Hematopoietic multipotent progenitor cell treated with erythropoietin and hydrocortisone succinate and interleukin-3 and kit ligand, for 4 days (in vitro differentiated cells): ENCODE measurements around the gene DUSP9.

Experiments
- DNase-seq: peaks from one replicate; pipeline ENCODE4 v3.0.0-alpha.2; 2015

Gene DUSP9

DNA sequence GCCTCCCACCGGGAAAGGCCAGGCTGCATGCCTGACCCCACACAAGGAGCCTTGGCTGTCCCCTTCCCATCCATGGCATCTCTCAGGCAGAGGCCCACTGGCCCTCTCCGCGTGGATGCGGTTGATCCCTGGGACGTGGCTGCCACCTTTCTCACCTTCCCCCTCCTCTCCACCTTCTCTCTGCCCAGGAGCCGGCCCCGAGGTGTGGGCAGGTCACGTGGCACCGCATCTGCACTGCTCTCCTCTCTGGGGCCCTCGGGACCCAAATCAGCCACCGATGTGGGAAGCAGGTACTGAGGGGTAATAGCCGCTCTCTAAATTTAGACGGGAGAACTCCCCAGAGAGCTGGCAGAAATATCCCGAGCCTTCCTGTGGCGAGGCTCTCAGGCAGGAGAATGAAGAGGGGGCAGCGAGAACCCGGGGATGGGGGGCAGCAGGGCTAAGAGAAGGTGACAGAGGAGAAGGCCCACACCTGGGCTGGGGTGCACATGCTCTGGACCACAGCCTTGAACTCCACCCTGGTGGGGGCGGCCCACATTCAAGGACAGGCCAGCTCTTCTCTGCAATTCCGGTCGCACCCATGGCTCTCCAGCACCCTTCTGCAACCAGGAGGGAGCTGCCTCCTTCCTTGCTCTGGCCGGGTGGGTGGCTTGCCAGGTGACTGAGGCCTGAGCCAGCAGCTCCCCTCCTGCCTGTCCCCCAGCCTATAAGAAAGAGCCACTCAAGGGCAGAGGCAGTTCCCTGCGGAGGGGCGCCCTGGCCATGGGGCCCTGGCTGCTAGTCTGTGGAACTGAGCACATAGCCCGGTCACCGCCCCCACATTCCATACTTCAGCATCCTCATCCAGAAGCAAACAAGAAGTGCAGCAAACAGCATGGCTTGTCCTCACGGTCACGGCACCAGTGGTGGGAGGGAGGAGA is 9.6 kb upstream of the DUSP9 start:
- DNase-seq, result no peak

DNA sequence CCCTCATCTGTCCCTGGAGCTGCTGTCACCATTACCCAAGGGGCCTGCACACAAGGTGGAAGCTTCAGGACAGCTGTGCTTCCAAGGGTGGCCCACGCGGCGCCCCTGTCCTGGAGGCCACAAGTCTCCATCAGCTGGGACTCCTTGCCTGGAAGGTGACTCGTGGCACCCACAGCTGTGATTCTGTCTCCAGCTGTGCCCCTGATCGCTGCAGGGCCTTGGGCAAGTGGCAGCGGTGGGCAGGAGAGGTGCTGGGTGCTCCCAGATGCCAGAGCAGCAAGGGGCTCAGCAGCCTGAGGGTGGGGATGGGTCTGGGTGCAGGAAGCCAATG is 9.0 kb upstream of the DUSP9 start:
- no peak for DNase-seq

DNA sequence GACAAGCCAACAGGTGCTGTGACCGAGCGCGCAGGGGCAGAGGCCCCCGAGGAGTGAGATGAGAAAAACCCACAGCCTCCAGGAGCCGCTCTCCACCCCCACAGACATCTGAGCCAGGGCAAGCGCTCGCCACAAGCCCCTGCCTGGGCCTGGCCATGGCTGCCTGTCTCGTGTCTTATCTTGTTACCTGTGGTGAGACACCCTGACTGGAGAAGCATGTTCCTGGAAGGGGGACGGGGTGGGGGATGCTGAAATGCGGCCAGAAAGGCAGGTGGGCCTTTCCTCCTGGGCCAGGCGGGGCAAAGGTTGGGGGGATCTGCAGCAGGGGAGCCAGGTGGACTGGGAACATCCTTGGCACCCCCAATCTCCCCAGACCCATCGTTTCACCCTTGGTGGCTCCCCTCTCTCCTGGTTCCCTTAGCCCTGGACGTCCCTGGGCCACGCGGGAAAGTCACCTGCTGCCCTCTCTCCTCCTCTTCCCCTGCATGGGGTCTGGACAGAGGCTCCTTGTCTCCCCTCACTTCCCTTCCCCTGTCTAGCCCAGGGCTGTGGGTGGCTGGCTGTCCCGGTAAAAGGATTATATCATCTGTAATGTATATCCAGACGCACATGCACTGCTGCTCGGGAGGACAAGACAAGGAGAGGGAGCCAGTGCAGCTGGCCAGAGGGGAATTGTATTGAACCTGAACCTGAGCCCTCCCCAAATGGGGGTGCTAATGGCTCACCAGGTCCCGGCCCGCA is 8.4 kb upstream of the DUSP9 start:
- no peak for DNase-seq

DNA sequence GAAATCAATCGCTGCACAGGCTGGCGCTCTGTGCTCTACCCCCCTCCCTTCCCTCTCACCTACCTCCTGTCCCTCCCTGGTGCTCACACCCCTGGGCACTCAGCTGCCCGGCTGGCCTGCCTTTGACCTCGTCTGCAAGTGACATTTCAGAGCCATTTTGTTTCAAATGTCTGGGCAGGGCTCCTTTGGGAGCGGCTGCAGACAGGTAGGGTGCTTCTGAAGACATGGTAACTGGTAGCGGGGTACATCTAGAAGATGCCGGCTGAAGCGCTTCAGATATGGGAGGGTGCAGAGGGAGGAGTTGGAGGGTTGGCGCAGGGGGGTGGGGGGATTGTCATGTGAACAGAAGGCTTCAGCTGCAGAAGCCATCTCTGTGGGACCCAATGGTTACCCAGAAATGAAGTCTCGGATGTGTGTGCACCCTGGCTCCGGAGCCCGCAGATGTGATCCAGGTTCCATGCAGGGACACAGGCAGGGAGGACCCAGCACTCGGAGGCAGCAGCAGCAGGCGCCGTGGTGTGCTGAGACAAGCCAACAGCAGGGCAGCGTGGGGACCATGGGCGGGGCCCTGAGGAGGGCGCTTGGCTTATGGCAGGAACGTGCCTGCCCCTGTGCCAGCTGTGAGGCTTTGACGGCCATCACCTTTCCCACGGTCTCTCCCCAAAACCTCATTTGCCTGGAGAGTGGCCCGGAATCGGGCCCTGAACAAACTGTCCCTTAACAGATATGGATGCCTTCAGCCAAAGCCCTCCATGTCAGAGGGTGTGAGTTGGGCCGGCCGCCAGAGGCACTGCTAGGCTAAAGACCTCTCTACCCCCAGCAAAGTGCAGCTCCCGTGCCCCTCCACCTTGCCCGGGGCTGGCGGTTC is 7.6 kb upstream of the DUSP9 start:
- DNase-seq, result no peak

DNA sequence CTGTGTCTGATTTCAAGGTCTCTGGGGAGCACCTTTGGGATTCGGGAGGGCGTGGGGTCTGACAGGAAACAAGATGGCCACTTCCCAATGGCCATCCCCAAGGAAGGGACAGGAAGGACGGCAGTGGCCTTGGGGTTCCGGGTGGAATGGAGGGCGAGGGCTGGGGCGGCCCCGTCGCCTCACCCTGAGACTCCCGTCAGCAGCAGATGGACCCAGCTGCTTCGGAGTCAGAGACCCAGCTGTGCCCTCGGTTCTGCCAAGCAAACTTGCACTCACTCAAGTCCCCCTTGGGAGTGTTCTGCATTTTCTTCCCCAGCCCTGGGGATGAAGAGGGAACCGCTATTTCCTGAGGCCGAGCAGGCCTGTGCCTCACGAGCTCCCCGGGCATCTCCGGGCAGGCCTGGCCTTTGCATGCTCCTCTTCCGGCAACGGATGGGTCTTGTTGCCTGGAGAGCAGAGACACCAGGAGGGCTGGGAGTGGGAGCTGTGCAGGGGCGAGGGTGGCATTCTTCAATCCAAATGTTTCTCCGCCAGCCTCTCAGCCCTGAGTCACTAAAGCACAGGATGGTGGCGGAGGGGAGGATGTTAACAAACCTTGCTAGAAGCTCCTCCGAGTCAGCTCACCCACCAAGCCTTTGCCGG is 6.8 kb upstream of the DUSP9 start:
- no peak for DNase-seq

DNA sequence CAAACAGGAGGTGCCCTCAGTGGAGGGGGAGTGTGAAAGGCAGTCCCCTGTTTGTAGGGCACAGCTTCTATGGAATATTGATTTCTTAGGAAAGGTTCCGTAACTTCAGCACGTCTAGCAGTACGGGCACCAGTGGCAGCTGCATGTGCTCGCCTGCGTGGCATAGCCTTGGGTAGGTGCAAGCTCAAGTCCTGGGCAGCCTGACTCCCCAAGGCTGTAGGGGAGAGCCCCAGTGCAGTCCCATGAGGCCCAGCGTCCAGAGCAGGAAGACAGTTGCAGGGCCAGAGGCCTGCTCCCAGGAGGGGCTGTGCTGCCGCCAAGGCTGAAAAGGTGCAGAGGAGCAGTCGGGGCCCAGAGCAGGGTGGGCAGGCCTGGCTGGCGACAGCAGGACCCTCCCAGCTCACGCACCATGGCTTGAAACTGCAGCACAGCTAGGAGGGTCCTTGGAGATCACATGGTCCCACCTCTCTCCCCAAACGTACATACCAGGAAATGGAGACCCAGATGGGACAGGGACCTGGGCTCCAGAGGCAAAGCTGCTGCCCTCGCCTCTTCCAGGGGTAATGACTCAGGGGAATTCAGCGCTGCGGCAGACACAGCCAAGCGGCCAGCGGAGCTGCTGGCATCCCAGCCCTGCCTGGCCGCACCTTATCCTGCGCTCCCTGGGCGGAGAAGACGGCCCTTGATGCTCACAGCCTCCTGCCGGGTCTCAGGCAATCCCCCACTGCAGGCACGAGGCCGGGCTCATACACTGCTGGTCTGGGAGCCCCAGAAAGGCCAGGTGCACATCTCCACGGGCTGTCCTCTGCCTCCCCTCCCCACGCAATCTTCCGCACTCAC is 6.0 kb upstream of the DUSP9 start:
- no peak for DNase-seq

DNA sequence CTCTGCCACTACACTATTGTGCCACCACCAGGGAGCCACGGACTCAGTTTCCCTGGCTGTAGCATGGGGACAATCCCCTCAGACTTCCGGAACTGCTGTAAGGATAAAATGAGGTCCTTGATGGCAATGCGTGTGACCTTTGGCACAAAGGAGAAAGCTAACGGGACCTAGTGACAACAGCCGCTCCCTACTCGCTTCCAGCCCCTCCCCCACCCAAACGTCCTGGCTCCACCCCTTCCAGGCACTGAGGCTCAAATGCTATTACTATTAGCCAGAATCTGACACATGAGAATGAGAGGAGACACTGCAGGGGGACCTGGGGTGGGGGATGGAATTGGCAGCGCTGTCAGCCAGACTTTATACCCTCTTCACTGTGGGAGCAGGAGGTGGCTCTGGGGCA is 5.4 kb upstream of the DUSP9 start:
- DNase-seq, result no peak

DNA sequence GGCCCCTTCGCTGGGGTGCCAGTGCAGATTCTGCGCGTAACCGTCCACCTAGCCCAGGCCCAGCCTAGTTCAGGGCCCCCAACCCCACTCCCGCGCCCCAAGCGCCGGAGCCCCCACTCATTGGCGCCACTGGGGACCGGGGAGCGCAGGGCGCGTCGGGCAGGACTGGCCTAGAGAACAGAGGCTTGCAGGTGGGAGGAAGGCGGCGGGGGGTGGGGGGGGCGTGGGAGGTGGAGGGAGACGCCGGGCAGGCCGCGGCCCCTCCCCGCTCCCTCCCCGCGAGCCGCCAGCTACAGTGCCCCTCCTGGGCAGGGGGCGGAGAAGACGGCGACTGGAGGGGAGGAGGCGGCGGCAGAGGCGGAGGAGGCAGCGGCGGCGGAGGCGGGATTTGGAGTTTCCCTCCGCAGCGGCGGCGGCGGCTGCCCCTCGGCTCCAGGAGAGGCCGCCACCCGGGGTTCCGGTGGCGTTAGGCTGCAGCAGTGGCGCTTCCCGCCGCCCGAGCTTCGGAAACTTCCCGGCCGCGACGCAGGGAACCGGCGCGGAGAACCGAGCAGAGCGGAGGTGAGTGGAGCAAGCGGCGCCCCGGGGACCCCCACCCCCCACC is 4.8 kb upstream of the DUSP9 start:
- DNase-seq, result no peak

DNA sequence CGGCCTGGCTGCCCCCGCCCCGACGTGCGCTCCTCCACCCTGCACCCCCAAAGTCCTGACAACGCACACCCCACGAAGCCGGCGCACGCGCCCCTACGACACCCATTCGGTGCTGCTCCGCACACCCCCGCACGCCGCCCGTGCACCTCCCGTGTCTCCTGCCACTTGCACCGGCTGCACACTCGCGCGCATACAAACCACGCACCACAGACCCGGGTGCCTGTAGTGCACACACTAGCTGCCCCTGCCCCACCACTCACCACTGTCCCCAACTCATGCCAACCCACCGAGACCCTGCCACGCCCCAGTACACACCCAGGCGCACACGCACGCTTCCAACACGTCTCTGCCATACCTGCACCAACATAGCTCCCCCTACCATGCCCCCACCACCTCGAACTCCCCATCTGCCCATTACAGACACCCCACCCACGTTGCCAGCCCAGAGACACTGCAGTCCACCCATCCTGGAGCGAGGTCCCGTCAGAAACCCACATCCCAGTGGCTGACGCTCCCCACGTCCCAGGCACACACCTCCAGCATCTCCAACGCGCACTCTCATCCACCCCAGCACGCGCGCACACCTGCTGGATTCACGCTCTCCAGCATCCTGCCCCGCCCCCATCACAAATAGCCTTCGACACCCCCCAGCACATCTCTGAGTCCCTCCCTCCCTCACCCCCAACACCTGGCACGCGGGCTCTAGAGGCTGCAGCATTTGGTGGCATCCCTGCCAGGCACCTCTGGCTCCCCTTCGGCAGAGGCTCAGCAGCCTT is 4.2 kb upstream of the DUSP9 start:
- no peak for DNase-seq

DNA sequence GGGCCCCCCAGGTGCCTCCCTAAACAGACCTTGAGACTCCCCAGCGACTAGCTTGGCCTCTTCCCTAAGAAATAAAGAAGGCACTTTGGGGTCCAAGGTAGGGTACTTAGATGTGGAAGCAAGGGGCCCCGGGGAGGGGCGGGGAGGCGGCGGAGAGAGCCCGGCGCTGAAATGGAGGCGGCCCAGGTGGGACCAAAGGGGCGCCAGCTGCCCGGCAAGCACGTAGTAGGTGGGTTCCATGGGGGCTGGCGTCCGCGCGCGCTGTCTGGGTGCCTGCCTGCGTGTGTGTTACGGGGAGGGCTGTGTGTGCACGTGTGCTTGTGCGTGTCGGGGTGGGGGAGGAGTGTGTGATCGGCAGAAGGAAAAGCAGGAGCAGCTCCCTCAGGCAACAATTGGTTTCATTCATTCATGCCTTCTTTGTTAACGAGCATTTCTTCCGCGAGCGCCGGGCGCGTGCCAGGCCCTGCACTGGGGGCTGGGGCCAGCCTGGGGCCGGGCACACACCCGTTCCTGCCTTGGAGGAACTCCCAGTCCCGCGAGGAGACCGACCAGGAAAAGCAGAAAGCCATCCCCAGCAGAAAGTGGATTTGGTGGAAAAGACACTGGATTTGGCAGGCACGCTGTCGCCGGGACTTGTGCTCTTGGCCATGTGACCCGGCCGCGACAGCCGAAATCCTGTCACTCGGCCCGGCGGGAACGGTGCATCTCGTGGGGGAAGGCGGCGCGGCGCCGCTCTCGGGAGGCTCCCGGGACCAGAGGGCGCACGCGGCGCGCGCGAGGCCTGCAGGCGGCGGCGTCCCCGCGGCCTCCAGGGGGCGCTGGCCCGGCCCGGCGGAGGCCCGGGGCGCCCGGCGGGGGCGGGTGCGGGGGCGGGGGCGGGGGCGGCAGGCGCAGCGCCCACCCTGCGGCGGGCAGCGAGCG is 3.3 kb upstream of the DUSP9 start:
- peak; percentile 34 for DNase-seq

DNA sequence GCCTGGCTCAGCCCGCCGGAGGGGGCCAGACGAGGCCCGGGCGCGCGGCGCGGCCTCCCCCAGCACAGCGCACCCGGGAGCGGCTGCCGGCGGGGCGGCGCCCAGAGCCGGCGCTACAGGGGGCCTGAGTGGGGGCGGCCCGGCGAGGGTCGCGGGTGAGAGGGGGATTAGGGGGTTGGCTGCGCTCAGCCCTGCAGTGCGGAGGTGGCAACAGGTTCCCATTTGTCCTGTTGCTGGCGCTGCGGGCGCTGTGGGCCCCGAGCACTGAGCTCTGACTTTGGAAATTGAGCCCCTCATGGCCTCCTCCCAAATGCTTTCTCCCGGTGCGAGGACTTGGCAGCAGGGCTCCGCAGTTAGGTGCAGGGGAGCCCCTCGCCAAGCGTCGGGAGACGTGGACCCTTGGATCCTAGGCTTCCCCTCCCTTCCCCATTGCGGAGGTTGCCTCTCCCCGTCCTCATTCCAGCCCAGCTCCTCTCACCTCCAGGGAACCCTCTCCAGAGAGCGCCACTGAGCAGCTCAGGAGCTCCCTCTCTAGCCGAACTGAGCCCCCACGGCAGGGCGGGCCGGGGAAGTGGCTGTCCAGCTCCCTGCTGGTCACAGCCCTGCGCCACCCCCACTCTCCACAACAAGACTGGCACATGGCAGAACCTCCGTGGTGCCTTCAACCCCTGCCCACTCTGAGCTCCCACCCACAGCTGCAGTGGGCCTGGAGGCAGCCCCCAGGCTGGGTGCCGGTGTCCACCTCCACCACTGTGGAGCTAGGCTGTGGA is 2.5 kb upstream of the DUSP9 start:
- no peak for DNase-seq

DNA sequence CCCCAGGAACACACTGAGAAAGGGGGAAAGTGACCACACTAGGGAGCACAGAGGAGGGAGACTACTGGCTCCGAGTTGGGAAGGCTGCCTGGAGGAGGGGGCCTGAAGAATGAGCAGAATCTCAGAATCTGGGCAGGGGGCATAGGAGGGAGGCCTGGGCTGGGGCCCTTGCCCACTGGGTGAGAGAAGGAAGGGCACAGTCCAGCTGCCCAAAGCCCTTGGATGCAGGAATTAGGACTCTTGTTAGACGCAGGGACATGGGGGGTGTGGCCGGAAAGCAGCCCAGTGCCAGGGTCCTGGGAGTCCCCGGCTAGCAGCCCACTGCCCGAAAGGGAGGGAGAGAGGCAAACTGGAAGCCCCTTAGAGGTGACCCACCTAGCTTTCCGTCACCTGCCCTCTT is 1.9 kb upstream of the DUSP9 start:
- no peak for DNase-seq

DNA sequence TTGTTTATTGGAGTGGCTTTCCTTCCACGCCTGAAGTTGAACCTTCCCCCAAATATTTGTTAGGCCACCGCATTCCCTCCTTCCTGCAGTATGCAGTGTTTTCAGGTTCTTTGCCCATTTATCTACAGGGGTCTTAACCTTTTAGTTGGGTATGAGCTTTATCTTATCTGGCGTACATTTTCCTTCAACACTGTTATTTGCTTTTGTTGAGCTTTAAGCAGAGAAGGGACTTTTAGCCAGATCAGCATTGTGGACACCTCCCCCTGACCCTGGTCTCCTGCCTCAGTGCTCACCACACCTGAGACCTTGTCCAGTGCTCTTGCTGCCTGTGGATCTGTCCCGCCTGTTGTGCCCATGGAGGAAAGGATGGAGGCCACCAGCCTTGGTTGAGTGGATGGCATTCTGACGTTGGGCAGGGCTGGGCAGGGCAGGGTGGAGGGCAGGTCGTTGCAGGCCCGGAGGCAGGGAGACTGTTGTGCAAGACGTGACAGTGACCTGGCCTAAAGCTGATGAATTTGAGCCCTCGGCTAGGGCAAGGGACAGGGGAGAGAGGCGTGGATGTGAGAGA is 998 bp upstream of the DUSP9 start:
- no peak for DNase-seq

DNA sequence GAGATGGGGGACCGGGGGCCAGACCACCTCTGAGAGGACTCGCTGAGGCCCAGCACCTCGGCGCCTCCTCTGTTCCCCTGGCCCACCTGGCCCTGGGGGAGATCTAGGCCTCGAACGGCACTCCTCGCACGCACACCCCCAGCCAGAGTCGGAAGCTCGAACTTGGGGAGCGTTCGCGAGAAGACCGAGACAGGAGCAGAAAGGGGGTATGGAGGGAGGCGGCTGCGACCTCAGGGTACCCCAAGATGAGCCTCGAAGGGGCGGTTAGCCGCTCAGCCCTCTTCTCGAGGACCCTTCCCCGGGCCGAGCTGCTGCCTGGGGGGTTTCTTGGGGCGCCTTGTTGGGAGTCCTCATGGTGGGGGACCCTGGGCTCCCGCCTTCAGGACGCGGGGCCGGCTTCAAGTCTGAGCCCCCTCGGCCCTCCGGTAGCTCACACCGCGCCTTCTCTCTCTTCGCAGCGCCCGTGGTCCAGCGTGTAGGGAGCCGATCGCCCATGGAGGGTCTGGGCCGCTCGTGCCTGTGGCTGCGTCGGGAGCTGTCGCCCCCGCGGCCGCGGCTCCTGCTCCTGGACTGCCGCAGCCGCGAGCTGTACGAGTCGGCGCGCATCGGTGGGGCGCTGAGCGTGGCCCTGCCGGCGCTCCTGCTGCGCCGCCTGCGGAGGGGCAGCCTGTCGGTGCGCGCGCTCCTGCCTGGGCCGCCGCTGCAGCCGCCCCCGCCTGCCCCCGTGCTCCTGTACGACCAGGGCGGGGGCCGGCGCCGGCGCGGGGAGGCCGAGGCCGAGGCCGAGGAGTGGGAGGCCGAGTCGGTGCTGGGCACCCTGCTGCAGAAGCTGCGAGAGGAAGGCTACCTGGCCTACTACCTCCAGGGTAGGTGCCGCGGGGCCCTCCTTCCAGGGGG is 706 bp downstream of the DUSP9 start:
- DNase-seq, result no peak

DNA sequence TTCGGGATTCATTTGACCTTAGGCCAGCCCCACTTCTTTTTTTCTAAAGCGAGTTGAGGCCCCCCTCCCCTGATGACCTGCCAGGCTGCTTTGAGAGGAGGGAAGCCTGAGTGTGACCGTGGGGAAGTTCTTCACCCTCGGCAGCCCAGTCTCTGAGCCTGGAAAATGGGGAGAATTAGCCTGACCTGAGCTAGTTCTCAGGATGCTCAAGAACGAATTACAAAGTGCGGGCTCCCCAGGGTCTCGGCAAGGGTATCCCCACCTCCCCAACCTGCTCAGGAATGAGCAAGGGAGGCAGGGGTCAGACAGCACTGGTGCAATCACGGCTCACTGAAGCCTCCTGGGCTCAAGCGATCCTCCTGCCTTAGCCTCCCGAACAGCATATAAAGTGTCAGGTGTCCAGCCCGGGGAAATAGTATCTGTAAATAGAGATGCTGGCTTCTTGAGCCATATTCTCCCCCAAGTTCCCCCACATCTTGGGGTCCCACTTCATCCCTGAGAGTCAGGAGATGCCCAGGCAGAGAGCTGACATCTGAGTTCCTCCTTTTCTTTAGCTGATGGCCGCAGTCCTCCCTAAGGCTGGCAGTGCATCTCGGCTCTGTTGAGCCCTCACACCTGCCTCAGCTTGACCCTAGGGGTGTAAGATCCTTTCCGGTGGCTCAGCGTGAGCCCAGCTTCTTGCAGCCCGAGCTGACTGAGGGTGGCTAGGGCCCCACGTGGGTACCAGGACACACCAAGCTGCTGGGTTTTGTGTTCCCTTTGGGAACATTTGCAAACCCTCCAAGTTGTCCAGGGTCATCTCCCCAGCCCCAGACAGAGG is 1.6 kb downstream of the DUSP9 start:
- no peak for DNase-seq

DNA sequence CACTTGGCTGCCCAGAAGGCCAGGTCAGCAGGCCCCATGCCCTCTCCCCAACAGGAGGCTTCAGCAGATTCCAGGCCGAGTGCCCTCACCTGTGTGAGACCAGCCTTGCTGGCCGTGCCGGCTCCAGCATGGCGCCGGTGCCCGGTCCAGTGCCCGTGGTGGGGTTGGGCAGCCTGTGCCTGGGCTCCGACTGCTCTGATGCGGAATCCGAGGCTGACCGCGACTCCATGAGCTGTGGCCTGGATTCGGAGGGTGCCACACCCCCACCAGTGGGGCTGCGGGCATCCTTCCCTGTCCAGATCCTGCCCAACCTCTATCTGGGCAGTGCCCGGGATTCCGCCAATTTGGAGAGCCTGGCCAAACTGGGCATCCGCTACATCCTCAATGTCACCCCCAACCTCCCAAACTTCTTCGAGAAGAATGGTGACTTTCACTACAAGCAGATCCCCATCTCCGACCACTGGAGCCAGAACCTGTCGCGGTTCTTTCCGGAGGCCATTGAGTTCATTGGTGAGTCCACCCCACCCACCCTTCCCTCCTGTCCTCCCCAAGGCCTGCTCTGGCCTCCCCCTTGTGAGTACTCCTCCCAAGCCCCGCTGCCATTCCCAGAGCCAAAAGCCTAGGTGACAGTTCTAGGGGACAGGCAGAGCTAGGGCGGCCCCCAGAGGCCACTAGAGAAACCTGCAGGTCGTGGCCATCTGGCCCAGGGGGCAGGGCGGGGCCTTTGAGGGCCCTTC is 2.3 kb downstream of the DUSP9 start:
- DNase-seq, result peak; percentile 72
